LoVo (cell line): ENCODE data around the gene AGBL3.
"Not testable (repeated sequence)": the region's sequence is repeated elsewhere in the genome, so short reads cannot be mapped to it uniquely, and the experiment has no call there.

Experiments used
- DNase-seq: peaks from one replicate; pipeline ENCODE4 v3.0.0-alpha.2; 2016; ENCODE audit warnings: low spot score

Gene AGBL3

DNA sequence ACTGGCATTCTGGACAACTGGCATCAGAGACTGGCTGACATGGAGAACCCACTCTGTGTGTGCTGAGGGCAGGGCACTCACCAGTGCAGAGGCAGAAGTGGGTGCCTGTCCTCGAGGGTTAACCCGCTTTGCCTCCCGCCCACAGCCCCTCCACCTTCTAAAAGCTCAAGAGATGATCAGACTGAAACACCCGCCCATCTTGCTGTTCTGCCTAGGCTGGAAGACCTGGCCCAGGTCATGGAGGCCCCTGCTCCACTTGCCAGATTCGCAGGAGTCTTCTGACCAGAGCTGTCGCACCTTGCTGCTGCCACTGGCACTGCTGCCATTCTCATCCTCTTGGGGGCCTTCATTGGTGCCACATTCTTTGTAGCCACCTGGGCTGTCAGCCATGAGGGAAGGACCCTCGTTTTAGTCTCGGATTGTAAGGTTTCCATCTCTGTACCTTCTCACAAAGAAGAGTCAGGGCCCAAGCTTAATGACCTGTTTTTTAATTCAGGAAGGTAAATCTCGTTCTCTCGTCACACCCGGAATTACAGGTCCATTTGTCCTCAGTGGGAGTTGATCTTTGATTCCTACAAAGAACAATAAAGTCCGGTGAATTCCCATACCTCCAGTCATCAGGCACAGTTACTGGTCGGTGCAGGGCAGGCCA is 182.3 kb downstream of the AGBL3 start:
- no peak for DNase-seq

DNA sequence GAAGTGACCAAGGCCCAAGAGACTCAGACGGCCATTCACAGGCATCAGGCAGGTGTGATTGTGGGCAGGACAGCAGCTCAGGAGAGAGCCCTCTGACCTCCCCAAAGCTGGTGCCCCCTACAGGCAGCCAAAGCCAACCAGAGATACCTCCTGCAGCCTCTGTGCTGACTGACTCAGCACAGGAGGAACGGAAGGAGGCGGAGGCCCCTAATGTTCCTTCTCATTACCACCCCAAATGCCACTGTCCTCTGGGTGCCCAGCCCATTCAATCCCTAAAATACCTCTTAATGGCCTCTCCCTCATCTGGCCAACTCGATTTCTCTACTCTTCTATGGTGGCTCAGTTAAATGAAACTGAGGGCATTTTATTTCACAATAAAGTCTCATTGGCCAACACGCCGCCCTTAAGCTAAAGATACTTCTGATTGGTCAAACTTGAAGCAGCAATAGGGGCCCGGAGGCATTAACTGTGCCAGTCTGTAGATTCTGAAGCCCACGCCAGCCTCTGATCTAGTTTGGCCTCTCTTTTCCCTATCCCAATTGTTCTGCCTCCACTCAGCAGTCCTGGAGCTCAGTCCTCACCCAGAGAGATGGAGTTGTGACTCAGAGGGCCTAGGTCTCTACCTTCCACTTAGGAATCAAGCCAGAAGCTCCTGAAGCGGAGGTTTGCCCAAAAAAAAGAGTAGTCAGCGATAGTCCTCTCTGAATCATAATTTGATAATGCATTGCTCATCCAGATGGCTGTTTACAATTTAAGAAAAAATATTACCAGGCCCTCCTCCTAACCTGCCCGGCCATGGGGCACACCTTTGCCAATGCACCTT is 183.0 kb downstream of the AGBL3 start:
- peak; percentile 31 for DNase-seq

GRCh38 chr7:135169964-135170273 is 183.6 kb downstream of the AGBL3 start:
- no peak for DNase-seq

DNA sequence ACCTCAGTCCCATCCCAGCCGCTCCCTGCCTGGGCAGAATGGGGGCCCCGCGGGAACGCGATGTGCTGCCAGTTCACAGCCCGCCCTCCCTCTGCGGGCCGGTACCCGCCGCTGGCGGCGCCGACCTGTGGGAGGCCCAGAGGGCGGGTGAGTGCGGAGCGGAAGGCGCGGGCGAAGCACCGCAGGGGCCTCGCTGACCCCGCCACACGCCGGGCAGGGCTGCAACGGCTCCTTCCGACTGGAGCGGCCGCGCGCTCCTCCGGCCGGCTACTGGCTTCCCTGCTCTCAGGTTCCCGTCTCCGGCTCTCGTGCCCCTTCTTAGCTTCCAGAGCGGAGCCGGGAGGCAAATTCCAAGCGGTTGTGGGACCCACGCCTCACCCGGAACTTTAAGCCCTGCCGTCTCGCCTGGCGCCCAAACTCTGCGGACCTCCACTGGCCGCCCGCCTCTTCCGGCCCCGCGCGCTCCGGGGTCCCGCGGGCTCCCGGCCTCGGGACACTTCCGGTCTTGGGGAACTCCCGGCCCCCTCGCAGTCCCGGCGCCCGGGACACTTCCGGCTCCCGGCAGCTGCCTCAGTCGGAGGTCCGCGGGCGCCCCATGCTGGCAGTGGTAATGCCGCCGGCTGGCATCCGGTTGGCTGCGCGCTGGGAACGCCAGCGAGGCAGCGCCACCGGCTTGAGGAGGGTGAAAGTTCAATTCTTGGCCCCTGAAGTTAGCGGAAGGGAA is 184.1 kb downstream of the AGBL3 start, which contains the start of gene CYREN:
Gene CYREN (minus strand): TSS at position 434 of the 724 bp plus-strand sequence. CDS start 1,785 bp downstream, outside the sequence.
- DNase-seq = peak; percentile 99

GRCh38 chr7:135170998-135171481 is 184.7 kb downstream of the AGBL3 start:
- not testable (repeated sequence) for DNase-seq

- not testable (repeated sequence) for DNase-seq
These were observed 185.4 kb downstream of the AGBL3 start for GRCh38 chr7:135171581-135172291.

DNA sequence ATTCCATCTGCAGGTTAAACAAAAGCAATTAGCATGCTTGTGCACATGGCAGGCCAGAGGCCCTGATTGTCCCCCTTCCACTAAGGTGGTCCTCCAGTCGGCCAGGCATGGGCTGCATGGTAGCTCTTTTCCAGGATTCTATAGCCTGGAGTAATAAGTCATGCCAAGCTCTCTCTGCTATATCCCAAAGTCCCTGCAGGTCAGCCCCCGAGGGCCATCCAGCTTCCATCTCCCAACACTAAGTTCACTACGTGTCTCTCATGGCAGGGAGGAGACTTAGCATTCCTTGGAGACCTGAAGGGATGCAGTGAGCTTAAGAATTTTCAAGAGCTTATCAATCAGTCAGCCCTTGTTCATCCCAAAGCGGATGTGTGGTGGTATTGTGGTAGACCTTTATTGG is 187.6 kb downstream of the AGBL3 start:
- not testable (repeated sequence) for DNase-seq

- no peak for DNase-seq
These were observed 188.6 kb downstream of the AGBL3 start for GRCh38 chr7:135174941-135175340.

- DNase-seq = no peak
These were observed 189.6 kb downstream of the AGBL3 start for GRCh38 chr7:135175931-135176330.

DNA sequence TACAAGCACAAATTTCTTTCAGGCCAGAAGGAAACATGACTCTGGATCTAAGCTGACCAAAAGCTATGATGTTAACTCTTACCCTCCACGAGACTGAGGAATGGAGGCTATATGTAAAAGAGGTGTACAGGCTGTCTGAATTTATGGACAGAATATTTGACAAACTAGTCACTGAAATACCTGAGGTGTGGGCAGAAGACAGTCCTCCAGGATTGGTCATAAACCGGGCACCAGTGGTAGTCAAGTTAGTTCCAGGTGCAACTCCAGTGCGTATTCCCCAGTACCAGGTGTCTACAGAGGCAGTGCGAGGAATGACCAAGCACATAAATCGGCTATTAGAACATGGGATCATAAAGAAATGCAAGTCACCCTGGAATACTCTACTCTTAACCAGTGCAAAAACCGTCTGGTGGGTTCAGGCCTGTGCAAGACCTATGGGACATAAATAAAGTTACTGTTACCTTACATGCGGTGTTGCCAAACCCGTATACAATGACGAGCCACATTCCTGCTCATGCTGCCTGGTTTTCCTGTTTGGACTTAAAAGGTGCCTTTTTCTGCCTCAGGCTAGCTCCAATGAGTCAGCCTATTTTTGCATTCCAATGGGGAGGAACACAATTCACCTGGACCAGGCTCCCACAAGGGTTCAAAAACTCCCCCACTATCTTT is 190.9 kb downstream of the AGBL3 start:
- no peak for DNase-seq

DNA sequence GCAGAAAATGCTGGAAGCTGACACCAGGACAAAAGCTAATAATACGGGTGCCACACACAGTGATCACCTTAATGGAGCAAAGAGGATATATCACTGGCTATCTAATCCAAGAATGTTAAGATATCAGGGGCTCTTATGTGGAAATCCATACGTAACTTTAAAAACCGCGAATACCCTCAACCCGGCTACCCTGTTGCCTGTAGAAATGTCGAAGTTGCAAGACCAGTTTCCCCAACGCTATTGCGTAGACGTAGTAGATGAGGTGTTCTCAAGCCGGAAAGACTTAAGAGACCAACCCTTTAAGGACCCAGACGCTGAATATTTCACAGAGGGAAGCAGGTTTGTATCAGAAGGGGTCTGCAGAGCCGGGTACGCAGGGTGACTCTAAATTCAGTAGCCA is 192.1 kb downstream of the AGBL3 start:
- no peak for DNase-seq

GRCh38 chr7:135179321-135179925 is 193.1 kb downstream of the AGBL3 start:
- no peak for DNase-seq

GRCh38 chr7:135180122-135180521 is 193.8 kb downstream of the AGBL3 start:
- DNase-seq = no peak

DNA sequence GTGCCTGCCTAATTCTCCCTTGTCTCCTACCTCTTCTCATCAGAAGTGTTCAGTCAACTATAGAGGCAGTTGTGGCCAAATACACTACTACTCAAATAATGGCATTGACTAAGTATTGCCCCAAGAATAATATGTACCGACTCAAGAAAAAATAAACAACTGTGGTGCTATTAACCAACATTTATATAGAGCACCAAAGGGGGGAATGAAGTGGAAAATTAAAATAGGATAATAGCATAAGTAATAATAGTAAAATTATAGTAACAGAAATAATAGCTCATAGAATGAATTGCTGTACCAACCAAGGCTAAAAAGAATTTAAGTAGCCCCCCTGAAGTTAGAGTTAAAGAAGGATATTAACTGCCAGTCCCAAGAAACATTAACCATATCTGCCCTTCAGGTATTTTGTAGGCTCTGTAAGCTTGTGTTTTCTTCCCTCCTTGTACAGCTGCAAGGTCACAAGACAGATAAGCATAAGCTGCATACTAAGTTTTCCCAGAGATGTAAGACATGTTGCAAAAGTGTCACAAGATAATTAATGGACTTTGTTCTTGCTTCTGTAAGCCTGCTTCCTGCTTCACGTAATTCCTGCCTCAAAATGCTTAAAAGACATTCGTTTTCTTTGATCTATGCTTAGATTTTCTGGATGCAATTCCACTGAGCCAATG is 195.1 kb downstream of the AGBL3 start:
- DNase-seq = no peak

- no peak for DNase-seq
These were observed 195.8 kb downstream of the AGBL3 start for GRCh38 chr7:135181929-135182678.

DNA sequence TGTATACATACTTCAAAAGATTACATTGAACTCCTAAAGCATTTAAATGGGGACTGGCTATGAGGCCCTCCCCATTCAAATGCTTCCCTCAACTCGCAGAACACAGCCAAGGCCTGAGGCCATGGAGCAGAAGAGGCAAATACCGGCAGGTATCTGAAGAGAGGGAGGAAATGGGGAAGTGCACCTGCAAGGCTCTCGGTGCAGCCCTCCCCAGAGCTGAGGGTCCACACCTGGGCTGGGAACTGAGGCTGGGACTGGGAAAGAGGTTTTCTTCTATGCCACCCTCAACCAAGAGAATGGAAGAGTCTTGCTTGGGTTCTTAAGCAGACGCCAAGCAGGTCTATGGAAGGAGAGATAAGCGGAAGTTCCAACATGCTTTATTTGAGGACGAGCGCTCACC is 197.2 kb downstream of the AGBL3 start:
- no peak for DNase-seq

GRCh38 chr7:135184254-135184841 is 198.0 kb downstream of the AGBL3 start:
- DNase-seq = no peak
